ENCODE results near the gene ANGPTL1. TPM values are rescaled to one million over a fixed set of nuclear protein-coding genes. Genes with fewer than 3 reads are reported as not detected.
A peak's percentile ranks its signal among the peaks of the same experiment; 100 is the strongest.

ANGPTL1 gene
- total and polyA plus RNA-seq, 2 of the 13 experiments (the other 11 are each of a cell fraction or from before 2014, with no cell fraction given): 2.9 to 9.3 TPM

DNA sequence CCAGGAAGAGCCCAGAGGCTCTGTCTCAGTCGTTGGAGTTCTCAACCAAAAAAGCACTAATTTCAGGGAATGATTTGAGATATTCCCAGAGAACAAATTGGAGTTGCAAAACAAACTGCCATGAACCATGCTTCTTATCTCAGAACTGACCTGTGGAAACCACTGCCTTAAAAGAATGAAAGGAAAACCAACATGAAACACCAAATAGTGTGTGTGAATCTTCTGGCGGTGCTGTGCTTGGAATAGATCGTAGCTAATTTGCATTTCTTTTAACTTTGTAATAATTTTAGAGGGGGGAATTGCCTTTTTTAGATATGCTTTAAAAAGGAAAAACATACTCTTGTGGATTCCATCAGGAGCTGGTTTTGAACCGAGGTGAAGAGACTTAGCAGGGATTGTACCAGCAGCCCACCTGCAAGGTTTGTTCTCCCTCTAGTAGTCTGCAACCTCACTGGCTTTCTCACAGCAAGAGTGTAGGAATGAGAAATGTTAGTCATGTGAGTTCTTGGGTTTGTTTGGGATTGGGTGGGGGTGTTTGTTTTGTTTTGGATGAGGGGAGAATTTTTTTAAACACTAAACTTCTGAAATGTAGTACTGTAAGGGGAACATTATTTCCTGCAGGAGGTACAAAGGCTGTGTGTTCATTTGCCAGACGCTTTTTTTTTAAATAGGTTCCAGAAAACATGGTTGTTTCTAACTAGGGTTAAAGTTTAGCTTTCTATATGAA lies 45.7 kb upstream of the ANGPTL1 start (continued):
- TF ChIP-seq, protein P1, sequence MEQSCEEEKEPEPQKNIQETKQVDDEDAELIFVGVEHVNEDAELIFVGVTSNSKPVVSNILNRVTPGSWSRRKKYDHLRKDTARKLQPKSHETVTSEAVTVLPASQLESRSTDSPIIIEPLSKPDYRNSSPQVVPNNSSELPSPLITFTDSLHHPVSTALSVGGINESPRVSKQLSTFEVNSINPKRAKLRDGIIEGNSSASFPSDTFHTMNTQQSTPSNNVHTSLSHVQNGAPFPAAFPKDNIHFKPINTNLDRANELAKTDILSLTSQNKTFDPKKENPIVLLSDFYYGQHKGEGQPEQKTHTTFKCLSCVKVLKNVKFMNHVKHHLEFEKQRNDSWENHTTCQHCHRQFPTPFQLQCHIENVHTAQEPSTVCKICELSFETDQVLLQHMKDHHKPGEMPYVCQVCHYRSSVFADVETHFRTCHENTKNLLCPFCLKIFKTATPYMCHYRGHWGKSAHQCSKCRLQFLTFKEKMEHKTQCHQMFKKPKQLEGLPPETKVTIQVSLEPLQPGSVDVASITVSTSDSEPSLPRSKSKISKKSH (CRISPR knock-in tag; IDR thresholded peaks at IDR 0.05; ENCODE audit: borderline replicate concordance): no peak
- TF ChIP-seq ZNF460 (CRISPR knock-in tag; IDR thresholded peaks at IDR 0.05; ENCODE audit: borderline replicate concordance) (no peak), MYC (CRISPR knock-in tag; IDR thresholded peaks at IDR 0.05; ENCODE audit: borderline replicate concordance) (no peak), SOX6 (IDR thresholded peaks at IDR 0.05) (no peak), SOX6 (CRISPR knock-in tag; IDR thresholded peaks at IDR 0.05) (peak; percentile 88), MZF1 (CRISPR knock-in tag; IDR thresholded peaks at IDR 0.05; ENCODE audit: borderline replicate concordance) (no peak), ZNF546 (CRISPR knock-in tag; conservative IDR thresholded peaks at IDR 0.05) (no peak), DNMT1 (CRISPR knock-in tag; IDR thresholded peaks at IDR 0.05) (no peak), MYNN (CRISPR knock-in tag; IDR thresholded peaks at IDR 0.05; ENCODE audit: low read depth) (no peak), SATB2 (CRISPR knock-in tag; IDR thresholded peaks at IDR 0.05) (no peak), ZNF260 (CRISPR knock-in tag; IDR thresholded peaks at IDR 0.05; ENCODE audit: borderline replicate concordance, low read depth) (no peak), REXO4 (CRISPR knock-in tag; IDR thresholded peaks at IDR 0.05; ENCODE audit: borderline replicate concordance) (no peak), ATF7-NPFF (CRISPR knock-in tag; IDR thresholded peaks at IDR 0.05; ENCODE audit: low read depth) (no peak), YEATS2 (CRISPR knock-in tag; IDR thresholded peaks at IDR 0.05; ENCODE audit: borderline replicate concordance) (no peak), SALL2 (CRISPR knock-in tag; IDR thresholded peaks at IDR 0.05) (no peak), NR2F2 (IDR thresholded peaks at IDR 0.05; ENCODE audit: borderline replicate concordance, low read depth) (no peak), SRSF1 (optimal IDR thresholded peaks at IDR 0.05; ENCODE audit: low read depth, low read length) (no peak)
- TF ChIP-seq, protein P2, sequence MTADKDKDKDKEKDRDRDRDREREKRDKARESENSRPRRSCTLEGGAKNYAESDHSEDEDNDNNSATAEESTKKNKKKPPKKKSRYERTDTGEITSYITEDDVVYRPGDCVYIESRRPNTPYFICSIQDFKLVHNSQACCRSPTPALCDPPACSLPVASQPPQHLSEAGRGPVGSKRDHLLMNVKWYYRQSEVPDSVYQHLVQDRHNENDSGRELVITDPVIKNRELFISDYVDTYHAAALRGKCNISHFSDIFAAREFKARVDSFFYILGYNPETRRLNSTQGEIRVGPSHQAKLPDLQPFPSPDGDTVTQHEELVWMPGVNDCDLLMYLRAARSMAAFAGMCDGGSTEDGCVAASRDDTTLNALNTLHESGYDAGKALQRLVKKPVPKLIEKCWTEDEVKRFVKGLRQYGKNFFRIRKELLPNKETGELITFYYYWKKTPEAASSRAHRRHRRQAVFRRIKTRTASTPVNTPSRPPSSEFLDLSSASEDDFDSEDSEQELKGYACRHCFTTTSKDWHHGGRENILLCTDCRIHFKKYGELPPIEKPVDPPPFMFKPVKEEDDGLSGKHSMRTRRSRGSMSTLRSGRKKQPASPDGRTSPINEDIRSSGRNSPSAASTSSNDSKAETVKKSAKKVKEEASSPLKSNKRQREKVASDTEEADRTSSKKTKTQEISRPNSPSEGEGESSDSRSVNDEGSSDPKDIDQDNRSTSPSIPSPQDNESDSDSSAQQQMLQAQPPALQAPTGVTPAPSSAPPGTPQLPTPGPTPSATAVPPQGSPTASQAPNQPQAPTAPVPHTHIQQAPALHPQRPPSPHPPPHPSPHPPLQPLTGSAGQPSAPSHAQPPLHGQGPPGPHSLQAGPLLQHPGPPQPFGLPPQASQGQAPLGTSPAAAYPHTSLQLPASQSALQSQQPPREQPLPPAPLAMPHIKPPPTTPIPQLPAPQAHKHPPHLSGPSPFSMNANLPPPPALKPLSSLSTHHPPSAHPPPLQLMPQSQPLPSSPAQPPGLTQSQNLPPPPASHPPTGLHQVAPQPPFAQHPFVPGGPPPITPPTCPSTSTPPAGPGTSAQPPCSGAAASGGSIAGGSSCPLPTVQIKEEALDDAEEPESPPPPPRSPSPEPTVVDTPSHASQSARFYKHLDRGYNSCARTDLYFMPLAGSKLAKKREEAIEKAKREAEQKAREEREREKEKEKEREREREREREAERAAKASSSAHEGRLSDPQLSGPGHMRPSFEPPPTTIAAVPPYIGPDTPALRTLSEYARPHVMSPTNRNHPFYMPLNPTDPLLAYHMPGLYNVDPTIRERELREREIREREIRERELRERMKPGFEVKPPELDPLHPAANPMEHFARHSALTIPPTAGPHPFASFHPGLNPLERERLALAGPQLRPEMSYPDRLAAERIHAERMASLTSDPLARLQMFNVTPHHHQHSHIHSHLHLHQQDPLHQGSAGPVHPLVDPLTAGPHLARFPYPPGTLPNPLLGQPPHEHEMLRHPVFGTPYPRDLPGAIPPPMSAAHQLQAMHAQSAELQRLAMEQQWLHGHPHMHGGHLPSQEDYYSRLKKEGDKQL (CRISPR knock-in tag; IDR thresholded peaks at IDR 0.05; ENCODE audit: low read depth): no peak
- TF ChIP-seq, protein P3, sequence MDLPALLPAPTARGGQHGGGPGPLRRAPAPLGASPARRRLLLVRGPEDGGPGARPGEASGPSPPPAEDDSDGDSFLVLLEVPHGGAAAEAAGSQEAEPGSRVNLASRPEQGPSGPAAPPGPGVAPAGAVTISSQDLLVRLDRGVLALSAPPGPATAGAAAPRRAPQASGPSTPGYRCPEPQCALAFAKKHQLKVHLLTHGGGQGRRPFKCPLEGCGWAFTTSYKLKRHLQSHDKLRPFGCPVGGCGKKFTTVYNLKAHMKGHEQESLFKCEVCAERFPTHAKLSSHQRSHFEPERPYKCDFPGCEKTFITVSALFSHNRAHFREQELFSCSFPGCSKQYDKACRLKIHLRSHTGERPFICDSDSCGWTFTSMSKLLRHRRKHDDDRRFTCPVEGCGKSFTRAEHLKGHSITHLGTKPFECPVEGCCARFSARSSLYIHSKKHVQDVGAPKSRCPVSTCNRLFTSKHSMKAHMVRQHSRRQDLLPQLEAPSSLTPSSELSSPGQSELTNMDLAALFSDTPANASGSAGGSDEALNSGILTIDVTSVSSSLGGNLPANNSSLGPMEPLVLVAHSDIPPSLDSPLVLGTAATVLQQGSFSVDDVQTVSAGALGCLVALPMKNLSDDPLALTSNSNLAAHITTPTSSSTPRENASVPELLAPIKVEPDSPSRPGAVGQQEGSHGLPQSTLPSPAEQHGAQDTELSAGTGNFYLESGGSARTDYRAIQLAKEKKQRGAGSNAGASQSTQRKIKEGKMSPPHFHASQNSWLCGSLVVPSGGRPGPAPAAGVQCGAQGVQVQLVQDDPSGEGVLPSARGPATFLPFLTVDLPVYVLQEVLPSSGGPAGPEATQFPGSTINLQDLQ (CRISPR knock-in tag; IDR thresholded peaks at IDR 0.05): no peak
